Activated naive CD4-positive, alpha-beta T cell treated with anti-CD3 and anti-CD28 coated beads, Interleukin-2, amount 10 ng/mL, durations not matched to agents 7 days and 5 days (primary cell): ENCODE measurements around the gene PLAC8.
"Not testable (repeated sequence)": the region's sequence is repeated elsewhere in the genome, so short reads cannot be mapped to it uniquely, and the experiment has no call there.

Experiments
- CTCF ChIA-PET: fragments of 350-600 bp; sonication (Branson Sonifier 250); formaldehyde crosslinking; loops from one replicate; lab custom pipeline; 2021; ENCODE audit warnings: antibody characterized with exemption; lab: Charles Lee
- DNase-seq: peaks from one replicate; pipeline ENCODE4 v3.0.0-alpha.2; 2020
- H3K27ac Mint-ChIP-seq: one replicate; pipeline ENCODE4 v1.8.0; 2021; ENCODE audit warnings: mild to moderate bottlenecking, moderate library complexity, mixed read lengths
- H3K27me3 Mint-ChIP-seq: one replicate; pipeline ENCODE4 v1.8.0; 2021; ENCODE audit warnings: mild to moderate bottlenecking, mixed read lengths
- H3K36me3 Mint-ChIP-seq: one replicate; pipeline ENCODE4 v1.8.0; 2021; ENCODE audit warnings: mixed read lengths
- H3K4me1 Mint-ChIP-seq: one replicate; pipeline ENCODE4 v1.8.0; 2021; ENCODE audit warnings: mixed read lengths
- H3K4me3 Mint-ChIP-seq: one replicate; pipeline ENCODE4 v1.8.0; 2021; ENCODE audit warnings: mild to moderate bottlenecking, moderate library complexity, mixed read lengths
- H3K9me3 Mint-ChIP-seq: one replicate; pipeline ENCODE4 v1.8.0; 2021; ENCODE audit warnings: mixed read lengths

Gene PLAC8, protein sequence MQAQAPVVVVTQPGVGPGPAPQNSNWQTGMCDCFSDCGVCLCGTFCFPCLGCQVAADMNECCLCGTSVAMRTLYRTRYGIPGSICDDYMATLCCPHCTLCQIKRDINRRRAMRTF

GRCh38 chr4:83114576-83114975 is at the start of gene PLAC8:
Gene PLAC8, minus strand, starts transcription at chr4:83114729. Its CDS starts 6,808 bp downstream, at chr4:83107921.
- DNase-seq, result peak; percentile 74
- peaks cover 39% of the 10 kb centered on the region for H3K36me3 Mint-ChIP-seq
- CTCF ChIA-PET, result interaction anchor here (1.2 to 7.7 kb wide), 3 partner anchors 14 to 138 kb away, joined by 4 to 70 read pairs (median 25); no protein-coding TSS in a partner anchor

DNA sequence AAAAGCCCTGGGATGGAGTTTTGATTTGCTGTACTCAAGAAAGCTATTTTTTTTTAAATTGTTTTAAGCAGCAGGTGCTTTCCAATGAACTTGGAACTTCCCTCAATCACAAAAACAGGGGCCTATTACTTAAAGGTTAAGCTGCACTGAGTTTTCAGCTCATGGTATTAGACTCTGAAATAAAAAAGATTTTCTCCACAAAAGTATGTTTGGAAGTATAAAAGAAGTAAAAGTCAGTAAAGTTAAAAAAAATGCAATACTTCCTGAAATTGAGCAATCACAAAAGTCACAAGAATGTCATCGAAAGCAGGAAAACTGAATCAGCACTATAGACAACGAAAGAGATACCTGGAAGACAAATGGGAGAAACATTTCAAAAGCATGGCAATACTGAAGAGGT is 38.9 kb upstream of the PLAC8 start:
- no peak for DNase-seq
- H3K27ac Mint-ChIP-seq, result no peak overlapping the region
- no peak overlapping the region for H3K4me3 Mint-ChIP-seq
- H3K9me3 Mint-ChIP-seq, result peaks cover 18% of the 10 kb centered on the region
- peaks cover 31% of the 10 kb centered on the region for H3K4me1 Mint-ChIP-seq
- peaks cover 4% of the 10 kb centered on the region for H3K27me3 Mint-ChIP-seq
- CTCF ChIA-PET, result interaction anchor here (0.6 kb wide), 1 partner anchor 113 kb away, joined by 3 read pairs; no protein-coding TSS in a partner anchor
- peaks cover 11% of the 10 kb centered on the region for H3K36me3 Mint-ChIP-seq

More at GRCh38 chr4:83114576-83114975, at the start of gene PLAC8:
- peak within 1 kb of the TSS; percentile 93 for H3K4me3 Mint-ChIP-seq
- peaks cover 7% of the 10 kb centered on the region for H3K27me3 Mint-ChIP-seq
- H3K9me3 Mint-ChIP-seq, result no peaks in the 10 kb centered on the region
- H3K27ac Mint-ChIP-seq, result peak within 1 kb of the TSS; percentile 95
- peaks cover 38% of the 10 kb centered on the region for H3K4me1 Mint-ChIP-seq

- Mint-ChIP-seq H3K27ac (no peak overlapping the region), H3K4me1 (peaks cover 31% of the 10 kb centered on the region), H3K36me3 (peaks cover 11% of the 10 kb centered on the region), H3K9me3 (peaks cover 18% of the 10 kb centered on the region), H3K27me3 (peaks cover 5% of the 10 kb centered on the region), H3K4me3 (no peak overlapping the region)
- DNase-seq, result no peak
- CTCF ChIA-PET, result no interaction called here
Observed at GRCh38 chr4:83152746-83153145, 38.2 kb upstream of the PLAC8 start.

DNA sequence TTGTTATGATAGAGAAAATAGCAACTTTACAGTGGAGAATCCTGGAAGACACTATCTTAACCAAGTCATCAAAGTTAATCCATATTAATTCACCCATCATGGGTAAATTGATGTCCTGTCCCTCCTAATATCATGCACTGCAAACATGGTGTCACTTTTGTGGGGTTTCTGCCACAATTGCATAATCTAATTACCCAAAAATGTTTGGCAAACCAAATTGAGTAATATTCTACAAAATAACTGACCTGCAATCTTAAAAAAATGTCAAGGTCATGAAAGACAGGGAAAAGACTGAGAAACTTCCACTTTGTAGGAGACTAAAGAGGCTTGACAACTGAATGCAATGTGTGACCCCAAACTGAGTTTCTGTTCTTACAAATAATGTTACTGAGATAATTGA is 37.1 kb upstream of the PLAC8 start:
- no peak for DNase-seq
- Mint-ChIP-seq H3K27me3 (peaks cover 10% of the 10 kb centered on the region), H3K36me3 (peaks cover 11% of the 10 kb centered on the region), H3K4me3 (no peak overlapping the region), H3K9me3 (peaks cover 15% of the 10 kb centered on the region), H3K4me1 (peaks cover 31% of the 10 kb centered on the region), H3K27ac (no peak overlapping the region)
- CTCF ChIA-PET, result no interaction called here

GRCh38 chr4:83150653-83151330 is 36.3 kb upstream of the PLAC8 start:
- Mint-ChIP-seq H3K36me3 (peaks cover 7% of the 10 kb centered on the region), H3K4me1 (peaks cover 31% of the 10 kb centered on the region), H3K27ac (no peak overlapping the region), H3K27me3 (peaks cover 10% of the 10 kb centered on the region), H3K9me3 (peaks cover 10% of the 10 kb centered on the region), H3K4me3 (no peak overlapping the region)
- CTCF ChIA-PET, result no interaction called here
- DNase-seq, result no peak

DNA sequence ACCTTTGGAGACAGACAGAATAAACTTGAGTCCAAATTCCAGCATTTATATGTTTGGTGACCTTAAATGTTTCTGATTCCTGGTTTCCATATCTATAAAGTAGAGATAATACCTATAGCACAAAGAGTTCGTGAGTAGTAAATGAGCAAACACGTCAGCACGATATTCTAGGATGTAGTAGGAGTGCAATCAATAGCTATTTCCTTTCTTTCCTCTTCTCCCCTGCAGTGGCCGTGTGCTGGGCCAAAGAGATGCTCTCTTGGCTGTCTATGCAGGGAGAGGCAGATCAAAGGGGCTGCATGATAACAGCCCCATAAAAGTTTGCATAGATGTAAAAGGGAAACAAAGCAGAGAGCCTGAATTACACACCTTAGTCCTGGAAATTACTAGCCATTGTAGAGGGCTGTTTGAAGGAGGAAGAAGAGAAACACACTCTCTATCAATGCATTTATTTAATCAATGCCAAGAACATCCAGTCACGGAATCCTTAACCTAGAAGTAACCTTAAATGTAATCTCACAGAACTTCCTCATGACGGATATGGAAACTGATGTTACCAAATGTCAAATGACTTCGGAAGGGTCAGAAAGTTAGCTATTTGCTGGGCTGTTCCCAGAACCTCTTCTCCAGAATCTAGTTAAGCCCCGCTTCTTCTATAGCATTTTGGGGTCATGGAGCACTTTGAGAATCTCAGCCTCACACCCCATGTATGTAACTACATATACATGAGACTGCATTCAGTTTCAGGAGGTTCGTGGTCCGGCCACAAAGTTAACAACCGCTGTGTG is 35.5 kb upstream of the PLAC8 start:
- H3K9me3 Mint-ChIP-seq, result peaks cover 6% of the 10 kb centered on the region
- CTCF ChIA-PET, result no interaction called here
- no peak for DNase-seq
- H3K27me3 Mint-ChIP-seq, result peaks cover 10% of the 10 kb centered on the region
- H3K4me1 Mint-ChIP-seq, result peaks cover 28% of the 10 kb centered on the region
- H3K4me3 Mint-ChIP-seq, result no peak overlapping the region
- H3K36me3 Mint-ChIP-seq, result peaks cover 5% of the 10 kb centered on the region
- H3K27ac Mint-ChIP-seq, result no peak overlapping the region

GRCh38 chr4:83146841-83147240 is 32.3 kb upstream of the PLAC8 start:
- H3K27me3 Mint-ChIP-seq, result peaks cover 10% of the 10 kb centered on the region
- peaks cover 9% of the 10 kb centered on the region for H3K9me3 Mint-ChIP-seq
- H3K4me1 Mint-ChIP-seq, result peaks cover 13% of the 10 kb centered on the region
- peaks cover 6% of the 10 kb centered on the region for H3K36me3 Mint-ChIP-seq
- no peak overlapping the region for H3K27ac Mint-ChIP-seq
- no peak overlapping the region for H3K4me3 Mint-ChIP-seq
- no peak for DNase-seq
- CTCF ChIA-PET, result no interaction called here

- CTCF ChIA-PET, result interaction anchor here (0.9 kb wide), 1 partner anchor 36 kb away, joined by 3 read pairs; no protein-coding TSS in a partner anchor
- not testable (repeated sequence) for H3K27ac Mint-ChIP-seq, H3K36me3 Mint-ChIP-seq, H3K4me3 Mint-ChIP-seq, H3K27me3 Mint-ChIP-seq, H3K9me3 Mint-ChIP-seq
- peak; percentile 24 for DNase-seq
- peaks cover 13% of the 10 kb centered on the region for H3K4me1 Mint-ChIP-seq
Observed at GRCh38 chr4:83145776-83146175, 31.2 kb upstream of the PLAC8 start.

DNA sequence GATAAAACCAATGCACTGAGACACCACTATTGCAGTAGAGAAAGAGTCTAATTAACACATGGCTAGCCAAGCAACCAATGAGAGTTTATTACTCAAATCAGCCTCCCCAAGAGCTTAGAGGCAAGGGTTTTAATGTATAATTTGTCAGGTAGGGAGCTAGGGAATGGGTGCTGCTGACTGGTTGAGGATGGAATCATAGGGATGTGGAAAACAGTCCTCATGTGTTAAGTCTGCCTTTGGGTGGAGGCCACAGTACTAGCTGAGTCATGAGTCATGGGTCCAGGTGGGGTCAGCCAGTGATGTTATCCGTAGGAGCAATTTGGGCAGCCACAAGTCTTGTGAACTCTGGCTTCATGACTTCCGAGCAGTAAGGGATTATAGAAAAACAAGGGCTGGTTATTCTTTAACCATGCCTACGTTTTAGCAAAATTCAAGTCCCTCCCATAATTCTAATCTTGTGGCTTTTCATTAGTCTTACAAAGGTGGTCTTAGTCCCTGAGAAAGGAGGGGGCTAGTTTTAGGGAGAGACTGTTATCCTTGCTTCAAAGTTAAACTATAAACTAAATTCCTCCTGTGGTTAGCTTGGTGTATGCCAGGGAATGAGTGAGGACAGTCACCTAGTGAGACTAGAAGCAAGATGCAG is 25.1 kb upstream of the PLAC8 start:
- CTCF ChIA-PET, result no interaction called here
- peaks cover 37% of the 10 kb centered on the region for H3K36me3 Mint-ChIP-seq
- no peak overlapping the region for H3K4me3 Mint-ChIP-seq
- H3K4me1 Mint-ChIP-seq, result peaks cover 21% of the 10 kb centered on the region
- peaks cover 7% of the 10 kb centered on the region for H3K27me3 Mint-ChIP-seq
- peaks cover 52% of the 10 kb centered on the region for H3K9me3 Mint-ChIP-seq
- peak overlapping the region; percentile 53 for H3K27ac Mint-ChIP-seq
- DNase-seq, result no peak

DNA sequence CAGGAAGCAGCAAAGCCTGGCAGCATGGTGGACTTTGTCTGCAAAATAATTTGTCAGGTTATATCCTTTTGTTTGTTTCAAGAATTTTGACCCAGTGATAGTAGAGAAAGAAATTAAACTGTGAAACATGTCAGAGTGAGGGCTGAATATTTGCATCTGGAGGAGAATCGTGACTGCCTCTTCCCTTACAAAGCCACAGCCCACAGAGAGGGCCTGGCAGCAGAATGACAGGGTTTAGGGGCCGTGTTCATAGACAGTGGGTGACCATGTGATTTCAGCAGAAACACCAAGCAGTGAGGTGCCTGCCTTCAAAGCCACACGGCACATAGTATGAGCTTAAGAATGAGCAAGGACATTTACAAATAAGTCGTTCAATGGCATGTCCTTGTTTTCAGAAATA is 24.4 kb upstream of the PLAC8 start:
- peaks cover 59% of the 10 kb centered on the region for H3K9me3 Mint-ChIP-seq
- peaks cover 9% of the 10 kb centered on the region for H3K27me3 Mint-ChIP-seq
- CTCF ChIA-PET, result interaction anchor here (1.2 kb wide), 1 partner anchor 114 kb away, joined by 4 read pairs; no protein-coding TSS in a partner anchor
- peaks cover 21% of the 10 kb centered on the region for H3K4me1 Mint-ChIP-seq
- peak; percentile 48 for DNase-seq
- H3K36me3 Mint-ChIP-seq, result peaks cover 39% of the 10 kb centered on the region
- peak overlapping the region; percentile 53 for H3K27ac Mint-ChIP-seq
- no peak overlapping the region for H3K4me3 Mint-ChIP-seq

GRCh38 chr4:83132065-83132464 is 17.5 kb upstream of the PLAC8 start:
- H3K4me1 Mint-ChIP-seq, result peaks cover 9% of the 10 kb centered on the region
- CTCF ChIA-PET, result interaction anchor here (1.2 to 1.4 kb wide), 2 partner anchors 20 to 121 kb away, joined by 3 to 5 read pairs; no protein-coding TSS in a partner anchor
- peaks cover 38% of the 10 kb centered on the region for H3K9me3 Mint-ChIP-seq
- H3K36me3 Mint-ChIP-seq, result peaks cover 26% of the 10 kb centered on the region
- H3K4me3 Mint-ChIP-seq, result no peak overlapping the region
- no peak overlapping the region for H3K27ac Mint-ChIP-seq
- peaks cover 18% of the 10 kb centered on the region for H3K27me3 Mint-ChIP-seq
- DNase-seq, result no peak

GRCh38 chr4:83129264-83129663 is 14.7 kb upstream of the PLAC8 start:
- no peak for DNase-seq
- CTCF ChIA-PET, result no interaction called here
- H3K9me3 Mint-ChIP-seq, result peaks cover 13% of the 10 kb centered on the region
- H3K4me1 Mint-ChIP-seq, result peaks cover 29% of the 10 kb centered on the region
- no peak overlapping the region for H3K27ac Mint-ChIP-seq
- no peak overlapping the region for H3K4me3 Mint-ChIP-seq
- H3K36me3 Mint-ChIP-seq, result peaks cover 16% of the 10 kb centered on the region
- peaks cover 9% of the 10 kb centered on the region for H3K27me3 Mint-ChIP-seq

DNA sequence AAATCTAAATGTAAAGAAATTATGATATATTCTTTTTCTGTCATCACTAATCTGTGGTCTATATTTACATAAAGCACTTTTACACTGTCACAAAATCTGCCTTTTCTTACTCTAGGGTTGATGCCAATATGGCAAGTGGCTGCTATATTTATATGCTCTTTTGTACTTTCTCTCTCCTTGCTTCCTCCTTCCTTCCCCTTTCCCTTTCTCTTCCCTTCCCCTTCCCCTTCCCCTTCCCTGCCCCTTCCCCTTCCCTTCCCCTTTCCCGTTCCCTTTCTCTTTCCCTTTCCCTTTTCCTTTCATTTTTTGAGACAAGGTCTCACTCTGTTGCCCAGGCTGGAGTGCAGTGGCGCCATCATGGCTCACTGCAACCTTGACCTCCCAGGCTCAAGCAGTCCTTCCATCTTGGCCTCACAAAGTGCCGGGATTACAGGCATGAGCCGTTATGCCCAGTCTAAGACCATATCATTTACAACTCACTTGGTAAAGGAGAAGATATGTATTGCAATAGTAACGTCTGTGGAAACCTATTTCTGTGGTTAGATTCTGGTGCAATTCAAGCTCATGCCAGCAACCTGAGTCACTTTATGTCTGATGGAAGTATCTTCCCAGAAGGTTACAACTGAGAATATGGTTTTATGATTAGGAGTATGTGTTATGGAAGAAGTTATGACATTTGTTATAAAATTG is 13.9 kb upstream of the PLAC8 start:
- DNase-seq, result no peak
- peaks cover 7% of the 10 kb centered on the region for H3K9me3 Mint-ChIP-seq
- H3K27ac Mint-ChIP-seq, result no peak overlapping the region
- no peak overlapping the region for H3K4me3 Mint-ChIP-seq
- H3K4me1 Mint-ChIP-seq, result peaks cover 32% of the 10 kb centered on the region
- peaks cover 9% of the 10 kb centered on the region for H3K27me3 Mint-ChIP-seq
- CTCF ChIA-PET, result interaction anchor here (1.3 kb wide), 1 partner anchor 14 kb away, joined by 4 read pairs; the partner anchor contains the start of gene PLAC8
- H3K36me3 Mint-ChIP-seq, result peaks cover 13% of the 10 kb centered on the region
